GM18861 (cell line): ENCODE data around the gene DAGLA.

Experiments used
- ATAC-seq: cut with Tn5 transposase; IDR thresholded peaks from one replicate; pipeline ENCODE4 v1.9.1; 2021; ENCODE audit not compliant: unreplicated experiment

DAGLA gene

DNA sequence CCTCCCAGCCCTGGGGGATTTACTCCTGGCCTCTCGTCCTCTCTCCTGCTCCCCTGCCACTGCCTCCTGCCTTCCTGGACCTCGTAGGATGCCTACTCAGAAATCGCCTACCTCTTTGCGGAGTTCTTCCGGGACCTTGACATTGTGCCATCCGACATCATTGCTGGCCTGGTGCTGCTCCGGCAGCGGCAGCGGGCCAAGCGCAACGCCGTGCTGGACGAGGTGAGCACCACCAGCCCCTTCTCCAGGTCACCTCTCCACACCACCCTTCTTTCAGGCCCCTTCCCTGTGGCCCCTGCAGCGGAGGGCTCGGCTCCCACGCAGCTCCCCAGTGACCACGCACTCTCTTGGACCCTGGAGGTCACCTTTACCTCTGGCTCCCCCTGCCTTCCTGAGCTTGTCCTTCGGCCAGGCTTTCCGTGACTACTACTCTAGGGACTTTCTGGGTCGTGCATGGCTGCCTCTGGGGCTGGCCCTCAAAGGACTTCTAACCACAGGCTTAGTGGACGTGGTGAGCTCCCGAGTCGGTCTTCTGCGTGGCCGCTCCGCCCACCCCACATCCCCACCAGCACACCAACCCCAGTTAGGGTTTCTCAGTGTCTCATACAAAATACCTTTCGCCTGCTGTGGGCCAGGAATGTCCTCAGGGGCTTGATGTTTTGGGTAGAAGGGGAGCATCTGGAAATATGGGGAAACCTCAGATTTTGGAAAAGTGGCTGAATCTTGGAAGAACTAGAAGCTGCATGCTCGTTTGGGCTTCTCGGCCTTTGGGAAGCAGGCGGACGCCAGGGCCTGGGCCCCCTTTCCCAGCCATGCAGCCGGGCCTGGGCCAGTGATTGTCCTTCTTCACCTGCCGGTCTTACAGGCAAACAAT lies 48.1 kb downstream of the DAGLA start:
- no peak for ATAC-seq

DNA sequence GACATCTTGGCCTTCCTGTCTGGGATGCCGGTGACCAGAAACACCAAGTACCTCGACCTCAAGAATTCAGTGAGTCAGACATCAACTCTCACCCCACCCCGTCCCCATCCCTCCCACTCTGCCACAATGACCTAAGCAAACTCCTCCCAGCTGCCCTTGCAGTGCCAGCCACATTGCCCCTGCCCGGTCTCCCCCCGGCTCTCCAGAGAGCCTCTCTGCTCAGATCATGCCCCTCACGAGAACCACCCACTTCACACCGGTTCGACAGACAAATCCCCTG lies 48.7 kb downstream of the DAGLA start:
- no peak for ATAC-seq

DNA sequence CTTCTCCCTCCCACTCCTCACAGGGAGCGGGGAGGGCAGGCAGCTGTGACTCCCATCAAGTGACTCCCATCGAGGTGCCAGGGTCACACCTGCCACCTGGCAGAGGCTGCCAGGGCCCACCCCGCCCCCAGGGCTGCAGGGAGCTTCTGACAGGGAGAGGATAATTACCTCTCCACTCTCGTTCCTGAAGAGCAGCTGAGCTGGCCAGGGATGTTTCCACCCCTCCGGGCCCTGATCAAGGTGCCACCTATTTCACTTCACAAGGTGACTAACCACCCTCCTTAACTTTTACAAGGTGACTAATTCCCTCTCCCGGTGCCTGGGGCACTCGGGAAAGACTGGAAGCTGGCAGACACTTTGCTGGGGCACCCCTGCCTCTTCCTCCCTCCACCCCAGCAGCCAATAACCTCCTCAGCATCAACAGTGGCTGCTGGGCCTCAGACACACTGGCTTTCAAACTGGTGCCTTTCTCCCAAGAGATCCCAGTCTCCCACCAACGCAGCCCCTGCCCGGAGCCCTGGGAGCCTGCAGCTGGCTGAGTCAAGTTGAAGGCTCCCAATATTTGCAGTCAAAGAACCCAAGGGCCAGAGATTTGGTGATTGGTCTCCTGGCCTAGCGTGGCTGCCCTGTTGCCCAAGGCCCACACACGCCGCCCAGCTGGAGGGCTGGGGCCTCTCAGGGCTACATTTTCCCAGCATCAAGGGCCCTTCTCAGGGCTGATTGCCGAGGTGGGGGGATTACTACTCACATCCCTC lies 50.2 kb downstream of the DAGLA start:
- no peak for ATAC-seq

DNA sequence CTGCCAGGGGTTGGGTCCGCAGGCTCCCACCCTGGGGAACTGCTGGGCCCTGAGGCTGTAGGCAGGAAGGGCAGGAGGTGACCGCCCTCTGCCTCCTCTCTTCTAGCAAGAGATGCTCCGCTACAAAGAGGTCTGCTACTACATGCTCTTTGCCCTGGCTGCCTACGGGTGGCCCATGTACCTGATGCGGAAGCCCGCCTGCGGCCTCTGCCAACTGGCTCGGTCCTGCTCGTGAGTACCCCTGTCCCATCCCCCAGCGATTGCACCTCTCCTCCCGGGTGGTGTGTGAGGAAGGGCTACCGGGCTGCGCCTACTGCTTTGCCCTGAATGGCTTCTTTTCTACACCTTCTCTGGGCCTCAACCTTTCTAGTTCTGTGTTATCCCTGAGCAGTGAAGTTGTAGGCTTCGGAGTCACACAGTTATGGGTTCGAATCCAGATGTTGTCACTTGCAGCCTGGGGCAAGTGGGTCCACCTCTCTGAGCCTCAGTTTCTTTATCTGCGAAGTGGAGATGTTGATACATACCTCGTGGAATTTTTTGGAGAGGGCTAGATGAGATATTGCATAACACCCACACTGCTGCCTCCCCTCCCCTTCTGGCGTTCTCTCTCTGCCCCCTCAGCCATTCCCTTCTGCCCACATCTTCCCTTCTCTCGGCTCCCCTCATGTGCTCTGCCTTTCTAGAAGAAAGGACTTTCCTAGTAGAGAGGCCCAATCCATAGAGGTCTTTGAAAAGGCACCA lies 51.2 kb downstream of the DAGLA start:
- ATAC-seq, result no peak

DNA sequence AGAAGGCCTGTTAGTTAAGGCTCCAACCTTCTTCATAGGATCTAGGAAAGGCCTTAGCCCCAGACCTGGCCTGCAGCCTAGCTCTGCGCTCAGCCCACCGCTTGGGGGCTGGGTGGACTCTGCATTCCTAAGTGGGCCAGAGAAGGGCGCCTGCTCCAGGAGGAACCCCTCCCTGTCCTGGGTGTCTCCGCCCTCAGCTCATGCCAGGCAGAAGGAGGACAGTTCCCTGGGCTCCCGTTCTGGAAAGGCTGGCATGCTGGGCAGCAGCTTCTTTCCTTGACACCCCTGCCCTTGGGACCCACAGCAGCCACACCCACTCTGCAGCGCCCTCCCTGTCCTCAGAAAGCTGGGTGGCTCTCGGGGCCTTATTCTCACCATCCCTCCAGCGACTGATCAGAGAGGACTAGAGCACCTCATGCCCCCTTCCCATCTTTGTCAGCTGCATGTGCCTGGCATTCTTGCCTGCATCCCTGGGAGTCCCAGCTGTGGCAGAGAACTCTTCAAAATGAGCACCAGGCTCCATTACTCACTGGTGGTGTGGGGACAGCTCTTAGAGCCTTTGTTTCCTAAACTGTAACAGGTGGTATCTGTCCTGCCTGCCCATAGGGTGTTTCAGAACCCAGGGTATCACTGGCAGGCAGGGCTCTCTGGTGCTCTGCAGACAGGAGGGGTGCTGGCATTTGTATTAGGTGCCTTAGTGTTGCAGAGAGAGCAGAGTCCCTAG lies 51.9 kb downstream of the DAGLA start:
- ATAC-seq, result no peak

DNA sequence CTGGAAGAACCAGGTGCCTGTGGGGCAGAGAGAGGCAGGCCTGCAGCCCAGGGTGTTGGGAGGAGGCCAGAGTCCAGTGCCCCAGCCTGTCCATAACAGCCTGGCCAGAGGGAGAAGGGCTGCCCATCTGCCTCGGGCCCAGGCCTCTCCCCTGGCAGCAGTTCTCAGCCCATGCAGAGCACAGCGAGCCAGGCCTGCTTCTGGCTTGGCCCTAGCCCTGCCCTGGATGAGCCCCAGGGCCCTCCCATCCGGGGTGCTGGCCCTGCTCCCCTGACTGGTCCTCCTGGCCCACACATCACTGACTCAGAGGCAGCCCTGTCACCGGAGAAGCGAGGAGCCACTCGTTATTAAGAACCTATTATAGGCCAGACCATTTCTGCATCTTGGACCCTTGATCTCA lies 52.5 kb downstream of the DAGLA start:
- no peak for ATAC-seq

DNA sequence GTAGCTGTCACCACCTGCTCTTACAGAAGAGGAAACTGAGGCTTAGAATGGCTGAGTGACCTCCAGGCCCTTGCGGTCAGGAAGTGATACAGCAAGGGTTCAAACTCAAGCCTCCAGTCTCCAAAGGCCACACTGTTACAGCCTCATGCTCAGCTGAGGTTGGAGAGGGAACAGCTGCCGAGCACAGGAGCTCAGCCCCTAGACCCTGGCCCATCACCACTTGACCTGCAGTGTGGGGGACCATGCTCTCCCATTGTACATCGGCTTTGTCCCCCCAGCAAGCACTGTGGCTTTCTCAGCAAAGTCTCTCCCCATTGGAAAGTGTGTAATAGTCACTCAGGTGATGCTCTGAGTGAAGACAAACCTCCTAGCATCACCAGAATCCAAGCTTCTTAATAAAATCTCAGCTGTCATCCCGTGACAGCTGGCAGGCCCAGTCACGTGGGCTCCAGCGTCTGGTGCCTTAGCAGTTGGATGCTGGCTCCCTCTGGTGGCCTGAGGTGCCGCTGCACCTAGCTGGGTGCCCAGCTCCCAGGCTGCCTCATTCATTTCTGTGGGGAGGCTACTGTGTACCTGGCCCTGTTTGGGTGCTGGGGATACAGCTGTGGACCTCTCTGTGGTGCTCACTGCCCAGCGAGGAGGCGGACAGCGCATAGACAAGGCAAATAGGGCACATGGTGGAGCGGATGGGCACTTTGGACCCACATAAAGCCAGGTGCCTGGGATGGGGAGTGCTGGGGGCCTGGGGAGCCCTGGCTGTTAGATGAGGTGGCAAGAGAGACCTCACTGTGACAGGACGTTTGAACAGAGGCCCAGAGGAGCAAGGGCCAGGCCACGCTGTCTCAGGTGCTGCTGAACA lies 53.2 kb downstream of the DAGLA start:
- ATAC-seq, result no peak

DNA sequence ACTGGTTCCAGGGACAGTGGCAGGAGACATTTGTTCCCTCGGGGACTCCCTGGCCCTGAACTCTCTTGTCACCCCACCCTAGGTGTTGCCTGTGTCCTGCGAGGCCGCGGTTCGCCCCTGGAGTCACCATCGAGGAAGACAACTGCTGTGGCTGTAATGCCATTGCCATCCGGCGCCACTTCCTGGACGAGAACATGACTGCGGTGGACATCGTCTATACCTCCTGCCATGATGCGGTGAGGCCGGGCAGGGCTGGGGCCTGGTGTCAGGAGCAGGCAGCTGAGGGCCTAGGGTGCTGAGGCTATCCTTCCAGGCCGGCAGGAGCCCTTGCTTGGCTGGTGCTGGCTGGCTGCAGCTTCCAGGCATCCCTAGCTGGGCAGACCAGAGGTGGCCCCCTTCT lies 54.6 kb downstream of the DAGLA start:
- no peak for ATAC-seq

DNA sequence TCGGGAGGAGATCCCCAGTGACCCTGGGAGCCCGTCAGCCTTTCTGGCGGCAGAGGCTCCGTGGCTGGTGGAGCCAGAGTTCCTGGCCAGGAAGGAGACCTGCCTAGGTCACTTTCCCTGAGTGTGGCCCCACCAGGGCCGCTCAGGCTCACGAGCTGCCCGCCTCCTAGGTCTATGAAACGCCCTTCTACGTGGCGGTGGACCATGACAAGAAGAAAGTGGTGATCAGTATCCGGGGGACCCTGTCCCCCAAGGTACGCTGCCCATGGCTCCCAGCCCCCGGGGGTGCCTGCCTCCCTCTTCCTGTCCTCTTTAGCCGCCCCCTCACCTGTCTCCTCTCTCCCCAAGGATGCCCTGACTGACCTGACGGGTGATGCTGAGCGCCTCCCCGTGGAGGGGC lies 55.2 kb downstream of the DAGLA start:
- ATAC-seq, result no peak

DNA sequence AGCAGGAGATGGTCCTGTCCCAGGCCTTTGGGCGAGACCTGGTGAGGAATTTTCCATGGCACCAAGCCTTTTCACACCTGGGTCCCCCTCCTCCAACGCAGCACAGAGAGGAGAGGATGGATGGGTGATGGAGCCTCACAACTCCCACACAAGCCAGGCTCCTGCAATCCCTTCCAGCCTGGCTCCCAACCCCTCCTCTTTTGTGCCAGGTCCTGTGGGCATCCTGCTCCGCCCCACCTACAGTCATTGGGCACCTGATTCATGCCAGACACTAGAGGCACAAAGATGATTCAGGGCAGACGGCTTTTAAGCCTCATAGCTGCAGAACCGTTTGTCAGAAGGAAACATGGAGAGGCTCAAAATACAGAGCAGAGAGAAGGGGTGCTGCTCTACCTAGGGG lies 56.1 kb downstream of the DAGLA start:
- ATAC-seq, result no peak

DNA sequence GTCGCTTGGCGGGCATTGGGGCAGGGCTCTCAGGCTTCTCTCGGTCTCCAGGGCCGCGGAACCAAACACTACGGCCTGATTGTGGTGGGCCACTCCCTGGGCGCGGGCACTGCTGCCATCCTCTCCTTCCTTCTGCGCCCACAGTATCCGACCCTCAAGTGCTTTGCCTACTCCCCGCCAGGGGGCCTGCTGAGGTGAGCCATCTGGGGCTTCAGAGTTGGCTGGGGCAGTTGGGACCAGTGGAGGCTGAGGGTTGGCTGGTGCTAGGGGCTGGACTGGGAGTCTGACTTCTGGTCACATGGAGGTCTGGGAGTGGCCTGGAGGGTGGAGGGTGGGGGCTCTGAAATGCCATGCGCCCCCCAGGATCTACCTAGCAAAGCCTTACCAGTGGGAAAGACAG lies 56.9 kb downstream of the DAGLA start:
- no peak for ATAC-seq

DNA sequence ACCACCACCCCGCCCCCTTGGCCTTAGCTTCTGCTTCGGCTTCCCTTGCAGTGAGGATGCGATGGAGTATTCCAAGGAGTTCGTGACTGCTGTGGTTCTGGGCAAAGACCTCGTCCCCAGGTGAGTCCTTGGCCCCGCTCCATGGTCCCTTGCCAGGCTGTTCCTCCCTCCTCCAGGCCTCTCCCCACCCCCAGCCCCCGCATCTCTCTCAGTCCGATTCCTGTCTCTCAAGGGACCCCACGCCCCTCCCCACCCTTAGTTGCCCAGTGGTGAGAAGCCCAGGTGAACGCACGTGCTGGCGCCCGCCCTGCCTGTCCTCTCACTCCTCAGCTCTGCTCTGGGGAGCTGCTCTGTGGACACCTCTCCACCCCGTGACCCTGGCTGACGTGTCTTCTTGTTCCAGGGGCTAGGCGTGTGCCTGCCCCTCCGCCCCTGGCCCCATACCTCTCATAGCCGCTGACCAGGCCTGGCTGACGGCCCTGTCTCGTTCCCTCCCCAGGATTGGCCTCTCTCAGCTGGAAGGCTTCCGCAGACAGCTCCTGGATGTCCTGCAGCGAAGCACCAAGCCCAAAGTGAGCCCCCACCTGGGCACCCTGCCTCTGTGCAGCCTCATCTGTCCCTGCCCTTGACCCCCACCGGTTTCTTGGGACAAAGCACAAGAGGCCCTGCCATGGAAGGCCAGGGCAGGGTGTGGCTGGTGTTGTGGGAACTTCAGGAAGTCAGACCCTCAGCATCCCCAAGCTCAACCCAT lies 57.6 kb downstream of the DAGLA start:
- ATAC-seq, result no peak

DNA sequence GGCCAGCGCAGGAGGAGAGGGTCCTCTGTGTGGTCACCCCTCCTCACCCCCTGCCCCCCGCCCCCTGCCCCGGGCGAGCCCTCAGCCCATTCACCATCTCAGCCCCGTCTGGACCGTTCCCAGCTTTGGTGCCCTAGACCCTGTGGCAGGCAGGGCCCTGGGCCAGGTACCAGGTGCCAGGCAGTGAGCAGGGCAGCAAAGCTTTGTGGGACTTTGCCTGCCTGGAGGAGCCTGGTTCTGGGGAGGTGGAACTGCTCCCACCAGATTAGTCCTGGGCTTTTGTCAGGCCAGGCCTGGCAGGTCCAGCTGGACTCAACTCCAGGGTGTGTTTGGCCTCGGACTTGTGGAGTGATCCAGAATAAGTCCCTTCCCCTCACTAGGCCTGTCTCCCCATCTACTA lies 58.6 kb downstream of the DAGLA start:
- no peak for ATAC-seq

DNA sequence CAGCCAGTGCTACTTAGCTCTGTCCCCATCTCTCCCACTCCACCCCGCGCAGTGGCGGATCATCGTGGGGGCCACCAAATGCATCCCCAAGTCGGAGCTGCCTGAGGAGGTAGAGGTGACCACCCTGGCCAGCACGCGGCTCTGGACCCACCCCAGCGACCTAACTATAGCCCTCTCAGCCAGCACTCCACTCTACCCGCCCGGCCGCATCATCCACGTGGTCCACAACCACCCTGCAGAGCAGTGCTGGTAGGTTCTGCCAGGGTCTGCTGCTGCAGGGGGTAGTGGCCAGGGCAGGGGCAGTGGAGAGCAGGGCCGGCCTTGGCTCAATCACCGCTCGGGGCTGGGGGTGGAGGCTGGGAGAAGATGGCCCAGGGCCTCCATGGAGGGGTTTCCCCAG lies 59.2 kb downstream of the DAGLA start:
- ATAC-seq, result no peak

DNA sequence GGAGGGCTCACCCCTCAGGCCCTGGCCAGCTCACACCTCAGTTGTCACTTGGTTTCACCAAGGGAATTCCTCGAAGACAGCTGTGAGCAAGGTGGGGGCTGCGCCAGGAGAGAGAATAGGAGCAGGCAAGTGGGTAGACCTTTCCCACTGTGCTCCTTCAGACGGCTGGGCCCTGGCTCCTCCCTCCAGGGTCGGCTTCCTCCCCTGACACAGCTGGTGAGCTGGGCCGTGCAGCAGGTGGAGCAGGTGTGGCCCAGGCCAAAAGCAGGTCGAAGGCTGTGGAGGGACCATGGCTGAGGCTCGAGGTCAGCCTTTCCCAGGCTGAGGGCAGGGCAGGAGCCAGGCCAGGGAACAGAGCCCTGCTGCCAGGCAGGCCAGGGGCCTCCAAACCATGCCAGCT lies 59.8 kb downstream of the DAGLA start:
- ATAC-seq, result no peak

DNA sequence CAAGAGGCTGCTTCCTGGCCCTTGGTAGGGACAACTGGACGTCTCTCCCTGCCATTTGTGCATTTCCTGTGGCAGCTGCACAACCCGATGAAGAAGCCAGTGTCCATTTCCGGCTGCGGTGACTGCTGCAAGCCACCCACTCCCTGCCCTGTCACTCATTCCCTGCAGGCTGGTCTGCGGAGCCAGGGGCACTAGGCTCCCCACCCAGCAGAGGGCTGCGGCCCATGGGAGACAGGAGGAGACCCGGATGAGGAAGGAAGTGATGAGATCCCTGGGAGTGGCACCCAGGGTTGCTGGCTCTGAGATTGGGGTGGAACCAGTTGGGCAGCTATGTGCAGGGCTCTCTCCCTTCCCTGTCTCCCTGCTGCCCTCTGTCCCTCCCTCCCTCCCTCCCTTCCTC lies 62.2 kb downstream of the DAGLA start:
- no peak for ATAC-seq

DNA sequence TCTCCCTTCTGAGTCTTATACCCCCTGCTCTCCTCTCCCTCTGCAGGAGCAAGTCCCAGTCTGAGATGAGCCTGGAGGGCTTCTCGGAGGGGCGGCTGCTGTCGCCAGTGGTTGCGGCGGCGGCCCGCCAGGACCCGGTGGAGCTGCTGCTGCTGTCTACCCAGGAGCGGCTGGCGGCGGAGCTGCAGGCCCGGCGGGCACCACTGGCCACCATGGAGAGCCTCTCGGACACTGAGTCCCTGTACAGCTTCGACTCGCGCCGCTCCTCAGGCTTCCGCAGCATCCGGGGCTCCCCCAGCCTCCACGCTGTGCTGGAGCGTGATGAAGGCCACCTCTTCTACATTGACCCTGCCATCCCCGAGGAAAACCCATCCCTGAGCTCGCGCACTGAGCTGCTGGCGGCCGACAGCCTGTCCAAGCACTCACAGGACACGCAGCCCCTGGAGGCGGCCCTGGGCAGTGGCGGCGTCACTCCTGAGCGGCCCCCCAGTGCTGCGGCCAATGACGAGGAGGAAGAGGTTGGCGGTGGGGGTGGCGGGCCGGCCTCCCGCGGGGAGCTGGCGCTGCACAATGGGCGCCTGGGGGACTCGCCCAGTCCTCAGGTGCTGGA lies 63.4 kb downstream of the DAGLA start:
- ATAC-seq, result no peak

DNA sequence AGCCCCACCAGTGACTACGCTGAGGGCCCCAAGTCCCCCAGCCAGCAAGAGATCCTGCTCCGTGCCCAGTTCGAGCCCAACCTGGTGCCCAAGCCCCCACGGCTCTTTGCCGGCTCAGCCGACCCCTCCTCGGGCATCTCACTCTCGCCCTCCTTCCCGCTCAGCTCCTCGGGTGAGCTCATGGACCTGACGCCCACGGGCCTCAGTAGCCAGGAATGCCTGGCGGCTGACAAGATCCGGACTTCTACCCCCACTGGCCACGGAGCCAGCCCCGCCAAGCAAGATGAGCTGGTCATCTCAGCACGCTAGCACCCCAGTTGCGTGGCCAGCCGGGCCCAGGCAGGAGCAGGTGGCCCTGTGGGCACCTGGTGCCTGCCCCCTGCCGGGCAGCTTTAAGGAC lies 64.0 kb downstream of the DAGLA start:
- ATAC-seq, result no peak

DNA sequence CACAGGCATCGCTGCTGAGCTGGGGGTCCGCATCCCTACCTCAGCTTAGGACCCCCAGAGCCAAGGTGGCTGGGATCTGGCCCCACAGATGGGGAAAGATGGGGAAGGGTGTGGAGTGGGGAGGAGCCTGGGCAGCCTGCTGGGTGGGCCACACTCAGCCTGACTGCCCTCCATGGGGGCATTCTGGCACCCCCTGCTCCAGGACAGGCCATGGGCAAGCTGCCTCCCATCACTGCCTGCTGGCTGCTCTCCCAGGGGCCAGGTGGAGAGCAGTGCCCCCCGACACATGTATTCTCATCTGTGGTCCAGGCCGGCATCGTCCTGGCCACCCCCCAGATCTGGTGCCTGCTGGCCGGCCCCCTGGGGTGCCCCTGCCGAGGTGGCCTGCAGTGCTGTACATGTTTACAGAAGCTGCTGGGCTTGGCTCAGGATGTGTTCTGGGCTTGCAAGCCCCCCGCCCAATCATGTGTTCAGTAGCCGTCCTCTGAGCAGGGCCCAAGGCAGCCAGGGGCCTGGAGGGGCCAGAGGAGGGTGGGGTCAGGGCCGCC lies 64.5 kb downstream of the DAGLA start:
- no peak for ATAC-seq
